OCI-LY7 (cell line): ENCODE measurements around the gene PCGF3. TPM values are rescaled to one million over a fixed set of nuclear protein-coding genes. Genes with fewer than 3 reads are reported as not detected.

Experiments
- BruUV-seq: library from RNA; stranded (reverse); fragments of 400-500 nt; replicated peaks from 2 replicates; lab custom pipeline; 2021; lab: Mats Ljungman, UMichigan
- CTCF ChIA-PET: fragments of 300-600 bp; sonication (Branson Sonifier 250); formaldehyde crosslinking; loops from one replicate; lab custom pipeline; 2022; ENCODE audit warnings: antibody characterized with exemption; ENCODE audit not compliant: unreplicated experiment; lab: Charles Lee
- POLR2A ChIA-PET: fragments of 300-600 bp; sonication (Branson Sonifier 250); formaldehyde crosslinking; loops from one replicate; lab custom pipeline; 2022; ENCODE audit warnings: antibody characterized with exemption; lab: Charles Lee
- DNase-seq: peaks from one replicate; pipeline ENCODE4 v3.0.0-alpha.2; 2015; ENCODE audit warnings: low spot score
- H2AFZ ChIP-seq: fragments of 200-600 bp; sonication (generic), shearing (Covaris generic); 2 replicates; pipeline ENCODE4 v1.6.1; 2014; ENCODE audit warnings: mild to moderate bottlenecking, antibody characterized with exemption, low read length, moderate library complexity
- H3K27ac ChIP-seq: fragments of 200-600 bp; sonication (generic); 2 replicates; pipeline ENCODE4 v1.5.1; 2014; ENCODE audit warnings: mixed run types, low read depth, mild to moderate bottlenecking, moderate library complexity, low read length, inconsistent platforms; ENCODE audit not compliant: poor library complexity, severe bottlenecking
- H3K36me3 ChIP-seq: fragments of 200-600 bp; sonication (generic); 2 replicates; pipeline ENCODE4 v1.6.1; 2014; ENCODE audit warnings: mild to moderate bottlenecking, antibody characterized with exemption, low read length, moderate library complexity, mixed read lengths; ENCODE audit not compliant: insufficient read depth
- H3K4me1 ChIP-seq: fragments of 200-600 bp; sonication (generic); 2 replicates; pipeline ENCODE4 v1.5.1; 2014; ENCODE audit warnings: mild to moderate bottlenecking, low read length; ENCODE audit not compliant: insufficient read depth, poor library complexity, severe bottlenecking
- H3K4me2 ChIP-seq: fragments of 200-600 bp; sonication (generic); 2 replicates; pipeline ENCODE4 v1.6.1; 2014; ENCODE audit warnings: mild to moderate bottlenecking, low read length
- H3K4me3 ChIP-seq: fragments of 200-600 bp; sonication (generic); 2 replicates; pipeline ENCODE4 v1.5.1; 2014; ENCODE audit warnings: mild to moderate bottlenecking, low read depth, low read length; ENCODE audit not compliant: poor library complexity, severe bottlenecking
- H3K79me2 ChIP-seq: fragments of 200-600 bp; sonication (generic); 2 replicates; pipeline ENCODE4 v1.6.1; 2016; ENCODE audit warnings: low read depth, mild to moderate bottlenecking, low read length, moderate library complexity, mixed read lengths; ENCODE audit not compliant: insufficient read depth
- H3K9me2 ChIP-seq: fragments of 200-600 bp; sonication (generic); 2 replicates; pipeline ENCODE4 v1.6.1; 2016; ENCODE audit warnings: mild to moderate bottlenecking, low read length, mixed read lengths; ENCODE audit not compliant: insufficient read depth
- H3K9me3 ChIP-seq: fragments of 200-600 bp; sonication (generic); 2 replicates; pipeline ENCODE4 v1.6.1; 2014; ENCODE audit warnings: mild to moderate bottlenecking, mixed run types, low read length, mixed read lengths
- H4K20me1 ChIP-seq: fragments of 200-600 bp; sonication (generic); 2 replicates; pipeline ENCODE4 v1.6.1; 2014; ENCODE audit warnings: mild to moderate bottlenecking, antibody characterized with exemption, low read length, moderate library complexity, mixed read lengths; ENCODE audit not compliant: insufficient read depth
- CTCF ChIP-seq: fragments of 200-600 bp; sonication (generic); conservative IDR thresholded peaks from 2 replicates; pipeline ENCODE4 v1.5.1; 2014; ENCODE audit warnings: mild to moderate bottlenecking, antibody characterized with exemption, low read length, moderate library complexity, mixed read lengths
- EZH2phosphoT487 ChIP-seq: fragments of 200-600 bp; sonication (generic); IDR thresholded peaks from 2 replicates; pipeline ENCODE4 v1.6.1; 2018; ENCODE audit warnings: low read depth, borderline replicate concordance, mild to moderate bottlenecking, mixed run types, antibody characterized with exemption, low read length, moderate library complexity, mixed read lengths
- intact Hi-C: fragments of 100-400 bp; cut with micrococcal nuclease; formaldehyde crosslinking; loops from one replicate; pipeline ENCODE4 v1.10.0; 2022; ENCODE audit not compliant: unreplicated experiment
- total RNA-seq, 2 experiments: library from RNA; depleted of rRNA in 1 of 2; stranded (reverse); fragments of >200 nt in 1 of 2; shearing (Covaris generic) in 1 of 2; gene quantifications; 2 replicates each; pipeline ENCODE4 v1.2.3, GENCODE V29; 2014 to 2022

PCGF3 gene
- total RNA-seq, 2 experiments from 2014 or later, result 33.8 to 50.2 TPM

- peak overlapping the region; percentile 82 for H3K4me3 ChIP-seq
- no peaks in the 10 kb centered on the region for H4K20me1 ChIP-seq
- TF ChIP-seq EZH2phosphoT487 (no peak), CTCF (no peak)
- no peak overlapping the region for H2AFZ ChIP-seq
- no peak for DNase-seq
- BruUV-seq, result no TSS peak
- peaks cover 22% of the 10 kb centered on the region for H3K36me3 ChIP-seq
- ChIA-PET CTCF (interaction anchor here (0.6 kb wide), 1 partner anchor 640 kb away, joined by 3 read pairs; no protein-coding TSS in a partner anchor), POLR2A (no interaction called here)
- peaks cover 6% of the 10 kb centered on the region for H3K4me1 ChIP-seq
- no peaks in the 10 kb centered on the region for H3K9me2 ChIP-seq
- H3K9me3 ChIP-seq, result no peaks in the 10 kb centered on the region
- intact Hi-C loops, result no loop called here
- H3K4me2 ChIP-seq, result peak overlapping the region; percentile 60
- H3K79me2 ChIP-seq, result peaks cover 17% of the 10 kb centered on the region; the same call in 1 of the 2 replicates
- no peak overlapping the region for H3K27ac ChIP-seq
These were observed 1.4 kb downstream of the PCGF3 start for GRCh38 chr4:706834-707598.

- H2AFZ ChIP-seq, result no peak overlapping the region
- H3K27ac ChIP-seq, result no peak overlapping the region
- DNase-seq, result no peak
- peaks cover 6% of the 10 kb centered on the region for H3K4me1 ChIP-seq
- peaks cover 31% of the 10 kb centered on the region for H3K36me3 ChIP-seq
- CTCF ChIA-PET, result no interaction called here
- H3K4me2 ChIP-seq, result no peak overlapping the region
- no peaks in the 10 kb centered on the region for H3K9me3 ChIP-seq
- POLR2A ChIA-PET, result no interaction called here
- TF ChIP-seq CTCF (no peak), EZH2phosphoT487 (no peak)
- intact Hi-C loops, result no loop called here
- no TSS peak for BruUV-seq
- peaks cover 26% of the 10 kb centered on the region; the same call in 1 of the 2 replicates for H3K79me2 ChIP-seq
- no peak overlapping the region for H3K4me3 ChIP-seq
- H3K9me2 ChIP-seq, result no peaks in the 10 kb centered on the region
- no peaks in the 10 kb centered on the region for H4K20me1 ChIP-seq
These were observed 2.4 kb downstream of the PCGF3 start for GRCh38 chr4:707929-708630.

- no peaks in the 10 kb centered on the region for H3K9me3 ChIP-seq
- TF ChIP-seq CTCF (no peak), EZH2phosphoT487 (no peak)
These were observed 3.0 kb downstream of the PCGF3 start for GRCh38 chr4:708631-708933.

More at GRCh38 chr4:708631-708933, 3.0 kb downstream of the PCGF3 start:
- no peak for DNase-seq
- intact Hi-C loops, result no loop called here
- H3K4me1 ChIP-seq, result peaks cover 6% of the 10 kb centered on the region
- CTCF ChIA-PET, result no interaction called here
- peaks cover 31% of the 10 kb centered on the region; the same call in 1 of the 2 replicates for H3K79me2 ChIP-seq
- no peak overlapping the region for H2AFZ ChIP-seq
- POLR2A ChIA-PET, result no interaction called here
- no TSS peak for BruUV-seq
- no peak overlapping the region for H3K27ac ChIP-seq
- H3K36me3 ChIP-seq, result peaks cover 36% of the 10 kb centered on the region
- no peak overlapping the region for H3K4me3 ChIP-seq
- no peaks in the 10 kb centered on the region for H4K20me1 ChIP-seq
- H3K9me2 ChIP-seq, result no peaks in the 10 kb centered on the region
- no peak overlapping the region for H3K4me2 ChIP-seq
